HAP-1 (cell line): ENCODE data around the gene WDR5B.
"Not testable (repeated sequence)": the region's sequence is repeated elsewhere in the genome, so short reads cannot be mapped to it uniquely, and the experiment has no call there.

ENCODE experiments used
- DNase-seq, 2 experiments: peaks; one replicate each; pipeline ENCODE4 v3.0.0-alpha.2; 2016 to 2020; ENCODE audit warnings: low spot score in 2 of 2
- H3K27me3 ChIP-seq: fragments of 250-450 bp; sonication (Bioruptor Pico); 2 replicates; pipeline ENCODE4 v1.5.1; 2020; ENCODE audit warnings: low read depth, mild to moderate bottlenecking, moderate library complexity
- H3K36me3 ChIP-seq: fragments of 250-450 bp; sonication (Bioruptor Pico); replicated peaks from 2 replicates; pipeline ENCODE4 v1.5.1; 2020; ENCODE audit warnings: mild to moderate bottlenecking
- H3K4me1 ChIP-seq: fragments of 250-450 bp; sonication (Bioruptor Pico); 2 replicates; pipeline ENCODE4 v1.5.1; 2020; ENCODE audit warnings: mild to moderate bottlenecking
- H3K4me3 ChIP-seq: fragments of 250-450 bp; sonication (Bioruptor Pico); 2 replicates; pipeline ENCODE4 v1.5.1; 2020; ENCODE audit warnings: mild to moderate bottlenecking, moderate library complexity
- H3K9me3 ChIP-seq: fragments of 250-450 bp; sonication (Bioruptor Pico); 2 replicates; pipeline ENCODE4 v1.5.1; 2020; ENCODE audit warnings: mild to moderate bottlenecking, moderate library complexity
- in situ Hi-C: fragments of 300-500 bp; cut with MboI; formaldehyde crosslinking; loops from 3 replicates; pipeline ENCODE4 v1.14.3; 2020; ENCODE audit warnings: low sequenced_read_pairs, inconsistent platforms, mixed read lengths

Gene WDR5B

GRCh38 chr3:122415762-122416654, at the start of gene WDR5B:
TSS of gene WDR5B (minus strand) at chr3:122416062. CDS start at chr3:122415528, 534 bp downstream.
- peak within 1 kb of the TSS; percentile 78 for H3K4me3 ChIP-seq
- DNase-seq, result peak; percentile 92 to 98
- H3K27me3 ChIP-seq, result no peaks in the 10 kb centered on the region
- no peaks in the 10 kb centered on the region for H3K9me3 ChIP-seq
- in situ Hi-C loops, result no loop called here
- H3K36me3 ChIP-seq, result peaks cover 4% of the 10 kb centered on the region; the same call in 1 of the 2 replicates
- H3K4me1 ChIP-seq, result peaks cover 7% of the 10 kb centered on the region

- DNase-seq, result no peak
- in situ Hi-C loops, result no loop called here
- Histone ChIP-seq H3K27me3 (no peaks in the 10 kb centered on the region), H3K9me3 (no peaks in the 10 kb centered on the region), H3K36me3 (peaks cover 39% of the 10 kb centered on the region), H3K4me1 (peaks cover 11% of the 10 kb centered on the region), H3K4me3 (no peak overlapping the region)
These were observed 48.8 kb upstream of the WDR5B start for GRCh38 chr3:122464659-122465058.

- H3K36me3 ChIP-seq, result peaks cover 59% of the 10 kb centered on the region
These were observed 46.5 kb upstream of the WDR5B start for GRCh38 chr3:122462406-122462805.

GRCh38 chr3:122461806-122462205, 45.9 kb upstream of the WDR5B start:
- no peaks in the 10 kb centered on the region for H3K27me3 ChIP-seq
- in situ Hi-C loops, result no loop called here
- no peaks in the 10 kb centered on the region for H3K9me3 ChIP-seq
- H3K36me3 ChIP-seq, result peaks cover 65% of the 10 kb centered on the region
- no peak for DNase-seq
- H3K4me3 ChIP-seq, result no peak overlapping the region
- no peaks in the 10 kb centered on the region for H3K4me1 ChIP-seq

More at GRCh38 chr3:122462406-122462805, 46.5 kb upstream of the WDR5B start:
- H3K4me1 ChIP-seq, result no peaks in the 10 kb centered on the region
- no peaks in the 10 kb centered on the region for H3K27me3 ChIP-seq
- H3K4me3 ChIP-seq, result no peak overlapping the region
- H3K9me3 ChIP-seq, result no peaks in the 10 kb centered on the region
- DNase-seq, result no peak
- in situ Hi-C loops, result no loop called here

GRCh38 chr3:122458992-122459391, 43.1 kb upstream of the WDR5B start:
- Histone ChIP-seq H3K4me3 (no peak overlapping the region), H3K4me1 (no peaks in the 10 kb centered on the region), H3K36me3 (peaks cover 63% of the 10 kb centered on the region), H3K27me3 (no peaks in the 10 kb centered on the region), H3K9me3 (no peaks in the 10 kb centered on the region)
- peak; percentile 28 to 47 for DNase-seq
- in situ Hi-C loops, result loop anchor here (5.0 kb wide), 1 partner anchor 223 kb away; the partner anchor contains the start of gene PARP14

- Histone ChIP-seq H3K36me3 (peaks cover 64% of the 10 kb centered on the region), H3K4me3 (no peak overlapping the region), H3K4me1 (no peaks in the 10 kb centered on the region), H3K9me3 (no peaks in the 10 kb centered on the region), H3K27me3 (no peaks in the 10 kb centered on the region)
- in situ Hi-C loops, result loop anchor here (5.0 kb wide), 1 partner anchor 225 kb away; the partner anchor contains the start of gene PARP14
- DNase-seq, result no peak
These were observed 41.8 kb upstream of the WDR5B start for GRCh38 chr3:122457706-122458105.

GRCh38 chr3:122456074-122456473, 40.2 kb upstream of the WDR5B start:
- H3K9me3 ChIP-seq, result no peaks in the 10 kb centered on the region
- no peaks in the 10 kb centered on the region for H3K4me1 ChIP-seq
- peaks cover 49% of the 10 kb centered on the region for H3K36me3 ChIP-seq
- in situ Hi-C loops, result loop anchor here (5.0 kb wide), 1 partner anchor 226 kb away; the partner anchor contains the start of gene PARP14
- DNase-seq, result no peak
- H3K4me3 ChIP-seq, result no peak overlapping the region
- no peaks in the 10 kb centered on the region for H3K27me3 ChIP-seq

- H3K9me3 ChIP-seq, result no peaks in the 10 kb centered on the region
- H3K36me3 ChIP-seq, result peaks cover 40% of the 10 kb centered on the region
- DNase-seq, result no peak
- in situ Hi-C loops, result no loop called here
- H3K4me1 ChIP-seq, result no peaks in the 10 kb centered on the region
- no peaks in the 10 kb centered on the region for H3K27me3 ChIP-seq
- H3K4me3 ChIP-seq, result no peak overlapping the region
These were observed 35.5 kb upstream of the WDR5B start for GRCh38 chr3:122451371-122451770.

GRCh38 chr3:122448218-122448617, 32.4 kb upstream of the WDR5B start:
- H3K27me3 ChIP-seq, in situ Hi-C loops, H3K4me3 ChIP-seq, H3K4me1 ChIP-seq, DNase-seq, H3K9me3 ChIP-seq: not testable (repeated sequence)
- peaks cover 40% of the 10 kb centered on the region for H3K36me3 ChIP-seq

GRCh38 chr3:122444491-122444887, 28.6 kb upstream of the WDR5B start:
- H3K9me3 ChIP-seq, in situ Hi-C loops, H3K4me3 ChIP-seq, H3K27me3 ChIP-seq, H3K4me1 ChIP-seq, DNase-seq: not testable (repeated sequence)
- peaks cover 57% of the 10 kb centered on the region for H3K36me3 ChIP-seq

- DNase-seq, result peak in 1 of 2 experiments; percentile 10
- H3K4me3 ChIP-seq, H3K4me1 ChIP-seq, H3K9me3 ChIP-seq, H3K27me3 ChIP-seq, in situ Hi-C loops: not testable (repeated sequence)
- H3K36me3 ChIP-seq, result peaks cover 57% of the 10 kb centered on the region
These were observed 28.1 kb upstream of the WDR5B start for GRCh38 chr3:122443762-122444490.

GRCh38 chr3:122443090-122443489, 27.2 kb upstream of the WDR5B start:
- in situ Hi-C loops, result no loop called here
- Histone ChIP-seq H3K36me3 (peaks cover 56% of the 10 kb centered on the region), H3K4me3 (no peak overlapping the region), H3K27me3 (no peaks in the 10 kb centered on the region), H3K4me1 (no peaks in the 10 kb centered on the region), H3K9me3 (no peaks in the 10 kb centered on the region)
- peak in 1 of 2 experiments; percentile 11 for DNase-seq

- peaks cover 65% of the 10 kb centered on the region for H3K36me3 ChIP-seq
- no peak for DNase-seq
- in situ Hi-C loops, result no loop called here
These were observed 20.1 kb upstream of the WDR5B start for GRCh38 chr3:122435950-122436349.

GRCh38 chr3:122430371-122430770, 14.5 kb upstream of the WDR5B start:
- no peaks in the 10 kb centered on the region for H3K9me3 ChIP-seq
- no peaks in the 10 kb centered on the region; the same call in 1 of the 2 replicates for H3K4me1 ChIP-seq
- no peak for DNase-seq
- no peaks in the 10 kb centered on the region for H3K27me3 ChIP-seq
- H3K36me3 ChIP-seq, result peaks cover 46% of the 10 kb centered on the region
- H3K4me3 ChIP-seq, result no peak overlapping the region
- in situ Hi-C loops, result no loop called here

More at GRCh38 chr3:122435950-122436349, 20.1 kb upstream of the WDR5B start:
- H3K4me3 ChIP-seq, result no peak overlapping the region
- H3K27me3 ChIP-seq, result no peaks in the 10 kb centered on the region
- H3K4me1 ChIP-seq, result no peaks in the 10 kb centered on the region; the same call in 1 of the 2 replicates
- no peaks in the 10 kb centered on the region for H3K9me3 ChIP-seq
